Activated CD8-positive, alpha-beta memory T cell treated with anti-CD3 and anti-CD28 coated beads for 36 hours (primary cell): ENCODE measurements around the gene CRYGB. TPM values are rescaled to one million over a fixed set of nuclear protein-coding genes. Genes with fewer than 3 reads are reported as not detected.
"Not testable (repeated sequence)": the region's sequence is repeated elsewhere in the genome, so short reads cannot be mapped to it uniquely, and the experiment has no call there.

Experiments used
- CTCF ChIA-PET: fragments of 350-600 bp; sonication (Branson Sonifier 250); formaldehyde crosslinking; loops from one replicate; lab custom pipeline; 2021; ENCODE audit warnings: antibody characterized with exemption; lab: Charles Lee
- POLR2A ChIA-PET: fragments of 350-600 bp; sonication (Branson Sonifier 250); formaldehyde crosslinking; loops from one replicate; lab custom pipeline; 2021; ENCODE audit warnings: antibody characterized with exemption; lab: Charles Lee
- total RNA-seq, 2 experiments: library from RNA; stranded (reverse); gene quantifications; one replicate each; pipeline ENCODE4 v1.2.3, GENCODE V29; 2021

CRYGB gene
- total RNA-seq, 2 experiments from 2014 or later: not detected

GRCh38 chr2:208156439-208156838 is 10.5 kb upstream of the CRYGB start:
- POLR2A ChIA-PET: no interaction called here
- CTCF ChIA-PET: no interaction called here

DNA sequence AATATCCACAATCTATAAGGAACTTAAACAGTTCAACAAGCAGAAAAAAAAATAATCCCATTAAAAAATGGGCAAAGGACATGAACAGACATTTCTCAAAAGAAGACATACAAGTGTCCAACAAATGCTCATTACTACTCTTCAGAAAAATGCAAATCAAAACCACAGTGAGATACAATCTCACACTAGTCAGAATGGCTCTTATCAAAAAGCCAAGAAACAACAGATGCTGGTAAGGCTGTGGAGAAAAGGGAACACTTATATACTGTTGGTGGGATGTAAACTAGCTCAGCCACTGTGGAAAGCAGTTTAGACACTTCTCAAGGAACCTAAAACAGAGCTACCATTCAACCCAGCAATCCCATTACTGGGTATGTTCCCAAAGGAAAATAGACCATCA is 7.2 kb upstream of the CRYGB start:
- ChIA-PET CTCF (interaction anchor here (1.0 kb wide), 1 partner anchor 20 kb away, joined by 3 read pairs; no protein-coding TSS in a partner anchor), POLR2A (no interaction called here)

DNA sequence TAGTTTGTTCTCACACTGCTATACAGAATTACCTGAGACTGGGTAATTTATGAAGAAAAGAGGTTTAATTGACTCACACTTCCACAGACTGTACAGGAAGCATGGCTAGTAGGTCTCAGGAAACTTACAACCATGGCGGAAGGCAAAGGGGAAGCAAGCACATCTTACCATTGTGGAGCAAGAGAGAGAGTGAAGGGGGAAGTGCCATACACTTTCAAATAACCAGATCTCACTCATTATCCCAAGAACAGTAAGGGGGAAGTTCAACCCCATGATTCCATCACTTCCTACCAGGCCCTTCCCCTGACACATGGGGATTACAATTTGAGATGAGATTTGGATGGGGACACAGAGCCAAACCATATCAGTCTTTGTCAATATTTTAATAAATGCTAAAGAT is 5.0 kb upstream of the CRYGB start:
- POLR2A ChIA-PET: no interaction called here
- CTCF ChIA-PET: no interaction called here

DNA sequence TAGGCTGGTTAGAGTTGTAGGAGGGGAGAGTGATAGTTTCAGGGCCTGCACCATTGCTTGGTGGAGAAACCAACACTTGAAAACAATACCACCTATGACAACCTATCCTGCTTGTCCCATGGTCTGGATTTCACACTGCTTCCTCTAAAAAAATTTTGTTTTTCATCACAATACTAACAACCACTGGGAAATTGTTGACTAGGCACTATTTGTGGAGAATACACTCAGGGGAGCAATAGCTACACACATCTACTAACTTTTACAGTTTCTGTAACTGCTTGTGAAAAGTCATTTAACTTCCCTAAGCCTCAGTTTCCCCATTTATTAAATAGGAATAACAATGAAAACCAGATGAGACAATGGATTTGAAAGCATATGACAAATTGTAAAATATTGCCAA is 4.1 kb upstream of the CRYGB start:
- POLR2A ChIA-PET: no interaction called here
- CTCF ChIA-PET: no interaction called here

- ChIA-PET POLR2A (no interaction called here), CTCF (no interaction called here)
Measured at GRCh38 chr2:208148803-208149202, 2.8 kb upstream of the CRYGB start.

DNA sequence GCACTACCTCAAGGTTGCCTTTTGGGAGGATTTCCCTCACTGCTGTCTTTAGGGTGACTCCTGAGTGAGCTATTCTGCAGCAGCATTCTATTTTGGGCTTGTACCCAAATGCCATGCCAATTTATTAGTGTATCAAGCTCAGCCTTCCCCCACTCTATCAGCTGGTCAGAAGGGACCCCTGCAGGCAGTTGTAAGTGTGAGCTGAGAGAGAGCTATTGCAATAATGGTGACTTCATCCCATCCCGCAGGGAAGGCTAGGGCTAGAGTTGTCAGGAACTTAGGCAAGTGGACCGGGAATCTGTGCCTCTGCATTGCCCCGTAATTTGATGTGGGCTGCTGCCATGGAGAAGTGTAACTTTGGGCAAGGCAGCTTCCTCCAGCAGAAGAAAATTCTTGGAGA is 1.8 kb upstream of the CRYGB start:
- ChIA-PET CTCF (no interaction called here), POLR2A (no interaction called here)

GRCh38 chr2:208147008-208147407 is 1.1 kb upstream of the CRYGB start:
- ChIA-PET CTCF (no interaction called here), POLR2A (no interaction called here)

DNA sequence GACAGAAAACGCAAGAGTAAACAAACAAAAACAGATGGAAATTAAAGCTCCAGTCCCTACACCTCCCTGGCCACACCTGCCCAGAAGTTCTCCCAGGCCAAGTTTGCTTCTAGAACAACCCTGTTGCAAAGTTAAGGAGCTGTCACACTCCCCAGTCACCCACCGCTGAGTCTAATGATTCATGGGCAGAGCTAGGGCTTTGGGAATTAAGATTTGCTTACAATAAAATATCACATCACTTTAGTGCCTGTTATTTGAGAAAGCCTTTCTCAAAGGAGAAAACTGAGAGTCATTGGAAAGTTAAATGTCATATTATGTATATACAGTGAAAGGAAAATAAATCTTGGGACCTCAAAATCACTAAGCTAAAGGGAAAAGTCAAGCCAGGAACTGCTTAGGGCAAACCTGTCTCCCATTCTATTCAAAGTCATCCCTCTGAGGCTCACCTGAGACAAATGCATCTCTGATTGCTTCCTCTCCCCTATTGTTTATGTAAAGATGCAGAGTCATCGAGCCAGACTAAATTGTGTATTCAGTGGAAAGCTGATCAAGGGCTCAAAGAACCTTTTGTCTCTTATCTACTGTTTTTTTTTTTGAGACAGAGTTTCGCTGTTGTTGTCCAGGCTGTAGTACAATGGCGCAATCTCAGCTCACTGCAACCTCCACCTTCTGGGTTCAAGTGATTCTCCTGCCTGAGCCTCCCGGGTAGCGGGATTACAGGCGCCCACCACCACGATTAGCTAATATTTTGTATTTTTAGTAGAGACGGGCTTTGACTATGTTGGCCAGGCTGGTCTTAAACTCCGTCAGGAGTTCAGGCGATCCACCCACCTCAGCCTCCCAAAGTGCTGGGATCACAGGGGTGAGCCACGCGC is 2.8 kb downstream of the CRYGB start:
- POLR2A ChIA-PET: no interaction called here
- CTCF ChIA-PET: interaction anchor here (1.3 kb wide), 1 partner anchor 65 kb away, joined by 6 read pairs; no protein-coding TSS in a partner anchor

GRCh38 chr2:208142240-208142924 is 3.6 kb downstream of the CRYGB start:
- ChIA-PET POLR2A (no interaction called here), CTCF (no interaction called here)

DNA sequence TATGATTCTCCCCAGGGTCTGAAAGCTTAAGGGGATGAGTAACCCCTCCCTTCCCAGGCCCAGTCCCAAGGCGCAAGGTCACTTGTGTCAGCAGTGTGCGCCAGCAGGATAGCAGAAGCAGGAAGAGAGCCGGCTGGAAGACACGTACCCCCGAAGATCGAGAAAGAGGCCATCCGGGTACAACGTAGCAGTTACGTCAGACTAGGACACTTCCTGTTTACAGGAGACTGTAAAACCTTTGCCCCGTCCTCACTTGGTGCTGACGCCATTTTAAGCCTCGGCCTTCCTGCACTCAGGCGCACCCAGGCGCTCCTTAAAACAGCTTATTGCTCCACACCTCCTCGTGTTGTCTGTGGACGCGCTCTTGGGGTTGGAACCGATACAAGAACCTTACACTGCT is 6.5 kb downstream of the CRYGB start:
- ChIA-PET CTCF (no interaction called here), POLR2A (no interaction called here)

DNA sequence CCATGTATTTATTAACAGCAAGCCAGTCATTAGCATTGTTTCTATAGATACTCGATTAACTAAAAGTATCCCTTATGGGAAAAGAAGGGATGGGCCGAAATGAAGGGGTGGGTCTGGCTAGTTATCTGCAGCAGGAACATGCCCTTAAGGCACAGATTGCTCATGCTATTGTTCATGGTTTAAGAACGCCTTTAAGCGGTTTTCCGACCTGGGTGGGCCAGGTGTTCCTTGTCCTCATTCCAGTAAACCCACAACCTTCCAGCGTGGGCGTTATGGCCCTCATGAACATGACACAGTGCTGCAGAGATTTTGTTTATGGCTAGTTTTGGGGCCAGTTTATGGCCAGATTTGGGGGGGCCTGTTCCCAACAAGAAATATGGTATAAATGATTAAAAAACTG is 7.6 kb downstream of the CRYGB start:
- CTCF ChIA-PET: interaction anchor here (0.7 kb wide), 1 partner anchor 16 kb away, joined by 3 read pairs; no protein-coding TSS in a partner anchor
- POLR2A ChIA-PET: not testable (repeated sequence)

DNA sequence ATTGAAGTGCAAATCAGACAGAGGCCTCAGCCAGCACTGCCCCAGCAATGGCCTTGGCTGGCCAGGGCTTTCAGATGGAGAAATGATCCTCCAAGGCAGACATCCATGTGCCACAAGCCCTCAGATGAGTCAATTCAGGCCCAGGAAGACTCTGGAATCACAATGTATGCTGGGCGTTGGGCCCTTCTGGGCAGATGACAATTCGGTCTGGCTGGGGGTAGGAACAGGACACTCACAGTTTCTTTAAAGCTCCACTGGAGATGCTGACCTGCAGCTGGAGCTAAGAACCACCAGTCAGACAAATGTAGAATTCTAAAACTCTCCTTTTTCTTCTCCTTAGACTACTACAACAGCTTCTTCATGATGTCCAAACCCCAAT is 9.3 kb downstream of the CRYGB start:
- ChIA-PET CTCF (no interaction called here), POLR2A (no interaction called here)

GRCh38 chr2:208135794-208136715 is 9.9 kb downstream of the CRYGB start:
- CTCF ChIA-PET: no interaction called here
- POLR2A ChIA-PET: no interaction called here

- ChIA-PET POLR2A (no interaction called here), CTCF (no interaction called here)
Measured at GRCh38 chr2:208134928-208135586, 10.9 kb downstream of the CRYGB start.

DNA sequence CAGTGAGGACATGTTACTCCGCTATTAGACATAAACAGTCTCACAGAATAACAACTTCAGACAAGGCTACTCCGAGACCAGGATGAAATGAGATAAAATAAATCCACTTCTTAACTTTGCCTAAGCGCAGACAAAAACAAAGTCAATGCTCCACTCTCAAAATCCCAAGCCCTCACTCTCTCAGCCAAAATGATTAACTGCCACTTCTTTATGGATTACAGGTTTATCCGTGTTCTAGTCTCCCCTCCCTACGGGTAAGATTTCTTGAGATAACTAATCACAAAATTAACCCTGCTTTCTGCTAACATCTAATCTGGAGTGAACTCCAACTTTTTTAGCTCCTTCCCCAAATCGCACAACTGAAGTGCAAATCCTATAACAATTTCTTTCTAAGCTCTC is 15.2 kb downstream of the CRYGB start:
- ChIA-PET POLR2A (no interaction called here), CTCF (interaction anchor here (0.6 kb wide), 1 partner anchor 459 kb away, joined by 4 read pairs; no protein-coding TSS in a partner anchor)

DNA sequence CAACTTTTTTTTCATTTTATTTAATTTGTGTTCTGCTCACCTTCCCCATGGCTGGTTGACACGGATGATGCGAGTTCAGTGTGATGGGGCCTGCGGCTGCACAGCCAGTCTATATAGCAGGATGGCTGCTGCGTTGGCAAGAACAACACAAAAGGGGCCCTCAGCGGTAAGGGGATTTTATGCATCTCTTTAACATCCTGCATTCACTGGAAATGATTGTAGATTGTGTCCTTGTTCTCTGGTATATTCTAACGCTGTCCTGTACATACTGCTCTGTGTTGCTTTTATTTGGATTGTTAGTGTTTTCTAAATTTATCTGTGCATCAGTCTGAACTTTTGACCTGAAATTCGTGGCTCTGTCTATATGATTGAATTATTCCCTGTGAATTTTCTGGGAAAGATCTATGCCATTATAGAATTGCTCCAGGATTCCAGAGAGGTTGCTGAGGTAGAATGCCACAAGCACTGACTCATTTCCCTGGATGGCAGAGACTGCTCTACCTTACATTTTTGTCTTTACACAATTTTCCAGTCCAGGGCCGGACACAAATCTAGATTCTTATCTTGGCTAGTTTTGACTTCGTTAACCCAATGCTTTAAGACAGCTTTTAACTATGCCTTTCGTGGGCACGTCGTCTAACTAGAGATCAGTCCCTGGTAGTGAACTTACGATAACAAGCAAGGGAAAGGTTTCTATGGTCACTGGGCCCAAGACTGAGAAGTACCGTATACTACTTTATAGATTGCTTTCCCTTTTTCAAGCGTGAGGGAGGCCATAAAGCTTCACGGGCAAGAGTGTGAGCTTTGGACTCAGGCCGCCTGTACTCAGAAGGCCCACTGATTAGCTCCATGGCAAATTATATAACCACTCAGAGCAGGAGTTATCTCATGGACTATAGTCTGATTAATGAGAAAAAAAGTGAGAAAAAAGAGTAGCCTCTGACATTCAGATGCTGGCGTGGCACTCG is 15.9 kb downstream of the CRYGB start, which contains the start of gene CRYGC:
TSS of gene CRYGC (minus strand) at position 85 of the 968 bp plus-strand sequence. CDS start at position 49, 36 bp downstream.
- ChIA-PET POLR2A (no interaction called here), CTCF (no interaction called here)

- ChIA-PET CTCF (no interaction called here), POLR2A (no interaction called here)
Measured at GRCh38 chr2:208128136-208128535, 17.8 kb downstream of the CRYGB start.

DNA sequence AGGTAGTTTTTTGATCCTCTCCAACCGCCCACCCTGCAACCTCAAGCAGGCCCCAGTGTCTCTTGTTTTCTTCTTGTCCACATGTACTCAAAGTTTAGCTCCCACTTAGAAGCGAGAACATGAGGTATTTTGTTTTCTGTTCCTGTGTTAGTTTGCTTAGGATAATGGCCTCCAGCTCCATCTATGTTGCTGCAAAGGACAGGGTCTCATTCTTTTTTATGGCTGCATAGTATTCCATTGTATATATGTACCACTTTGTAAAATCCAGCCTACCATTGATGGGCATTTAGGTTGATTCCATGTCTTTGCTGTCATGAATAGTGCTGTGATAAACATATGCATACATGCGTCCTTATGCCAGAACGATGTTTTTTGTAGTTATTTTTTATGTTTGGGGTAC is 18.9 kb downstream of the CRYGB start:
- POLR2A ChIA-PET: no interaction called here
- CTCF ChIA-PET: no interaction called here
